NCI-H446 treated with DMSO at 0.1 percent for 48 hours (cell line): ENCODE measurements around the gene IGFALS.

ENCODE experiments used
- DNase-seq: peaks from one replicate; lab custom pipeline; 2025; lab: John Stamatoyannopoulos, UW

Gene IGFALS

GRCh38 chr16:1789643-1790045 lies 3.9 kb downstream of the IGFALS start:
- DNase-seq: no peak

- DNase-seq: no peak
Observed at GRCh38 chr16:1788708-1789100, 4.8 kb downstream of the IGFALS start.

- no peak for DNase-seq
Observed at GRCh38 chr16:1788095-1788707, 5.3 kb downstream of the IGFALS start.

- DNase-seq: no peak
Observed at GRCh38 chr16:1787322-1788094, 6.0 kb downstream of the IGFALS start.

GRCh38 chr16:1787056-1787321 lies 6.5 kb downstream of the IGFALS start:
- no peak for DNase-seq

GRCh38 chr16:1786242-1787055 lies 7.1 kb downstream of the IGFALS start:
- DNase-seq: no peak

- DNase-seq: no peak
Observed at GRCh38 chr16:1785846-1786170, 7.7 kb downstream of the IGFALS start.

GRCh38 chr16:1784977-1785845 lies 8.3 kb downstream of the IGFALS start:
- no peak for DNase-seq

- peak; percentile 99 for DNase-seq
Observed at GRCh38 chr16:1782408-1783264, 10.9 kb downstream of the IGFALS start, which contains the start of the genes NUBP2 and SPSB3. Gene NUBP2, plus strand, starts transcription at chr16:1782960. Its CDS starts 61 bp downstream, at chr16:1783021. Gene SPSB3, minus strand, starts transcription at chr16:1782571. Its CDS starts 1,088 bp downstream, at chr16:1781483.

GRCh38 chr16:1781758-1782407 lies 11.6 kb downstream of the IGFALS start:
- DNase-seq: no peak

GRCh38 chr16:1781254-1781653 lies 12.3 kb downstream of the IGFALS start:
- no peak for DNase-seq

- no peak for DNase-seq
Observed at GRCh38 chr16:1780677-1781072, 12.8 kb downstream of the IGFALS start.

GRCh38 chr16:1779741-1780676 lies 13.5 kb downstream of the IGFALS start:
- no peak for DNase-seq

GRCh38 chr16:1779234-1779701 lies 14.2 kb downstream of the IGFALS start:
- DNase-seq: no peak

- no peak for DNase-seq
Observed at GRCh38 chr16:1778200-1779179, 15.0 kb downstream of the IGFALS start.

GRCh38 chr16:1777375-1778199 lies 15.9 kb downstream of the IGFALS start:
- DNase-seq: no peak

- no peak for DNase-seq
Observed at GRCh38 chr16:1776991-1777374, 16.5 kb downstream of the IGFALS start.

GRCh38 chr16:1776672-1776955 lies 16.9 kb downstream of the IGFALS start:
- no peak for DNase-seq
